SH-SY5Y (cell line): ENCODE data around the gene PAX2.

ENCODE experiments used
- GATA2 ChIP-seq: IDR thresholded peaks from 2 replicates; pipeline ENCODE4 v1.6.1; 2011; ENCODE audit warnings: mild to moderate bottlenecking, low read depth, low read length
- GATA3 ChIP-seq: IDR thresholded peaks from 2 replicates; pipeline ENCODE4 v1.6.1; 2011; ENCODE audit warnings: low read depth, mild to moderate bottlenecking, low read length, moderate library complexity

DNA sequence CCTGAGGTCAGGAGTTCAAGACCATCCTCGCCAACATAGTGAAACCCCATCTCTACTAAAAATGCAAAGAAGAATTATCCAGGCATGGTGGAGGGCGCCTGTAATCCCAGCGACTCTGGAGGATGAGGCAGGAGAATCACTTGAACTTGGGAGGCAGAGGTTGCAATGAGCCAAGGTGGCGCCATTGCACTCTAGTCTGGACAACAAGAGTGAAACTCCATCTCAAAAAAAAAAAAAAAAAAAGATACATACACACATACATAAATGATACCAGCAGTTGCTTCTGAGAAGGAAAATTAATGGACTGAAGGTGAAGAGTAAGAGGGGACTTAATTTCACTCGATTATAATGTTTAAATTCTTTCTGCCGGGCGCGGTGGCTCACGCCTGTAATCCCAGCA lies 40.2 kb upstream of the PAX2 start:
- no peak for TF ChIP-seq GATA3
- TF ChIP-seq GATA2, result no peak
